Posterior vena cava (tissue), 2 donors: ENCODE results near the gene SKA2. TPM values are rescaled to one million over a fixed set of nuclear protein-coding genes. Genes with fewer than 3 reads are reported as not detected.
"Not testable (repeated sequence)": the region's sequence is repeated elsewhere in the genome, so short reads cannot be mapped to it uniquely, and the experiment has no call there.

Experiments
- DNase-seq: peaks from one replicate; pipeline ENCODE4 v3.0.0-alpha.2; 2020; ENCODE audit warnings: low spot score
- intact Hi-C, 2 donors: fragments of 100-400 bp; cut with DNase I; formaldehyde crosslinking; loops; one replicate each; pipeline versions ENCODE4 v1.14.1 to v1.14.2; 2022 to 2023
- total RNA-seq, 2 donors: library from RNA; stranded (reverse); fragmentation: NEBNext Ultra II Directional; extraction: Animal tissue kit (Norgen Biotek cat#: 25700); gene quantifications; one replicate each; pipeline ENCODE4 v1.2.1, GENCODE V29; 2021
- donor health status: DM: yes; HTN: yes; CAD: no.
- donor health status: DM: yes; HTN: yes; CAD: no.

The SKA2 gene
- total RNA-seq, 2 donors from 2014 or later: 28.9 to 33.4 TPM

DNA sequence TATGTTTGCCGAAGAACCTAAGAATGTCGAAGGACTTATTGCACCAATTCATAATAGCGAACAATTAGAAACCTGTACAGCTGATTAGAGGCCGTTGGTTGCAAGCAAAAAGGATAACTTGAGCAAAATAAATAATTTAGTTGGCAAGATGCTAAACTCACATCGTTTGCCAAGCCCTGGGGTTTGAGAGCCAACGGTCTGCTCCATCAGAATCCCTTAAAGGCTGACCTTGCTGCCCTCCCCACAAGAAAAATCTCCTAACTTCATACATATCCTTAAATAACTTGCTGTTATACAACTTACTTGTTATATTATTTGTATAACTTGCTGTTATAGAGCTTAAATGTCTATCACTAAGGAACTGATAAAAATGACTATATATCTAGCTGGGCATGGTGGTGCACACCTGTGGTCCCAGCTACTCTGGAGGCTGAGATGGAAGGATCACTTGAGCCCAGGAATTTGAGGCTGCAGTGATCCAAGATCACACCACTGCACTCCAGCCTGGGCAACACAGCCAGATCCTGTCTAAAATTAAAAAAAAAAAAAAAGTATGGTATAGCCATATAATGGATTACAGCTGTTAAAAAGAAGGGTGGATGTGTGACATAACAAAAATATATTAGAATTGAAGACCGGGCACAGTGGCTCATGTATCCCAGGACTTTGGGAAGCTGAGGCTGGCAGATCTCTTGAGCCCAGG, 46.4 kb downstream of the SKA2 start:
- DNase-seq: no peak
- intact Hi-C loops: no loop called here

- intact Hi-C loops: no loop called here
- DNase-seq: no peak
Observed at GRCh38 chr17:59107306-59107670, 47.7 kb downstream of the SKA2 start.

GRCh38 chr17:59106463-59107305, 48.3 kb downstream of the SKA2 start, which contains the start of gene TRIM37:
TSS of gene TRIM37 (minus strand) at chr17:59106880. CDS start at chr17:59106461, 419 bp downstream.
- intact Hi-C loops: no loop called here

DNA sequence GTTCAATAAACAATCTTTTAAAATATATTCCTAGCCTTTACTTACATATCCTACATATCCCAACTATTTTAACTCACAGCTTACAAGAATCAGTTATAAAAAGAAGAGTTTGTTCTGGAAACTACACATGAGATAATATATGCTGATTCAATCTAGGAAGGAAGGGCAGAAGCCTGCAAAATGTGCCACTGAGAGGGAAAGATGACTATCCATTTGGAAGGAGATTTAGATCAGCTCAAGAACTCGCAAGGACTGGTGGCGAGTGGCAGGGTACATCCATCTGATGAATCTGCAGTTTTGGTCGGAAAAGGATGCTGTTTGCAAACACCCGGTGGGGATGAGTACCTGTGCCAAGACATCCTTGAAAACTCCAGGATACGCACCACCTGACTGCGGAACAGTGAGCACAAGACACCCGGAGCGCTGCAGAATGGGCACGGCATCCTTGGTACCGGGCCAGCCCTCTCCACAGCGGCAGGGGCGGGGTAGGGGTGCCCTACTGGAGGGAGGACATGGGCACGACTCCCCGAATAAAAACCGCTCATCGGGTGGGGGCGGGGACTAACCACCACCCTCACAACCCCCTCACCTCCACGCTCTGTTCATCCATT, 49.0 kb downstream of the SKA2 start:
- intact Hi-C loops: no loop called here
- peak; percentile 89 for DNase-seq

More at GRCh38 chr17:59106463-59107305, 48.3 kb downstream of the SKA2 start, which contains the start of gene TRIM37:
- peak; percentile 100 for DNase-seq

DNA sequence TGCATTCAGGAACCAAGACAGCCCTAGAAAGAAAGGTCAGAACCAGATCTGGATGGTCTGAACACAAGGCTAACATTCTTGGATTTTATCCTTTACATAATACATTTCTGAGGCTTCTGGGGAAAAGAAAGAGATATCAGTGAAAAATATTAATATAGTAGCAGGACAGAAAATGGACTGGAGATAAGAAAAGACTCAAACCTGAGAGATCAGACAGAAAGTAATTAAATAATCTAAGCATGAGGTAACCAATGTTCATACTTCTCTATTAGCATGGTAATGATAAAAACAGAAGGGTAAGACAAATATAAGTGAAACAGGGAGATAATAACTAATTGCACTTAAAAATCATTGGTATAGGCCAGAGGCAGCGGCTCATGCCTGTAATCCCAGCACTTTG, 53.8 kb downstream of the SKA2 start:
- DNase-seq: no peak
- intact Hi-C loops: no loop called here

GRCh38 chr17:59097876-59098275, 57.1 kb downstream of the SKA2 start:
- intact Hi-C loops: no loop called here
- DNase-seq: no peak

- DNase-seq: no peak
- intact Hi-C loops: no loop called here
Observed at GRCh38 chr17:59094861-59095530, 60.0 kb downstream of the SKA2 start.

DNA sequence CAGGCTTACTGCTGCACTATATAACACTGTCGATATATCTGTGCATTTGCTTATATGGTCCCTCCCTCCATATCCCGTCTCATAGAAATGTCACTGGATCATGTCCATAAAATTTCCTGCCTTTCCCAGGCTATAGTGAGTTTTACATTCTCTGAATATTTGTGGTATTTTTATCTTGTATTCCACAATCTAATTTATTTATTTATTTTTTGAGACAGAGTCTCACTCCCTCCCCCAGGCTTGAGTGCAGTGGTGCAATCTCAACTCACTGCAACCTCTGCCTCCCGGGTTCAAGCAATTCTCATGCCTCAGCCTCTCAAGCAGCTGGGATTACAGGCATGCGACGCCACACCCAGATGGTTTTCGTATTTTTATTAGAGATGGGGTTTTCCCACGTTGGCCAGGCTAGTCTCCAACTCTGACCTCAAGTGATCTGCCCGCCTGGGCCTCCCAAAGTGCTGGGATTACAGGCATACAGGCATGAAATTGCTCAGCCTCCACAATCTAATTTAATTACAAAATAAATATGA, 61.2 kb downstream of the SKA2 start:
- intact Hi-C loops: no loop called here
- DNase-seq: peak; percentile 84

- intact Hi-C loops: no loop called here
- no peak for DNase-seq
Observed at GRCh38 chr17:59093145-59093701, 61.8 kb downstream of the SKA2 start.

GRCh38 chr17:59090593-59090992, 64.4 kb downstream of the SKA2 start:
- intact Hi-C loops, DNase-seq: not testable (repeated sequence)

DNA sequence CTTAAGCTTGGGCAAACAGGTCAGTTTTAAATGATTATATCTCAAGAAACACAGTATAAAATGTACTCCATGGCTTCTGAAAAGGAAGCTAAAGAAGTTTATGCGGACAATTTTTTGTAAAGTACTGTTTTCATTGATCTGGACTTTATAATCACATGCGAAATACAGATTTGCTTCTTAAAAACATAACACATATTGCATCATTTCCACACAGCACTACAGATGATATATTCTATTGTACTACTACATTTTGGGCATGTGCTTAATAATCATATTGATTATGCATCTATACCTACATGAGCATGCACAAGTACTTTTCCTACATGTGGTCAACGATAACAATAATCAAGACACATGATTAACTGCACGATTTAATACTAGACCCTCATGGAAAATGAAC, 70.8 kb downstream of the SKA2 start:
- intact Hi-C loops: no loop called here
- DNase-seq: no peak

DNA sequence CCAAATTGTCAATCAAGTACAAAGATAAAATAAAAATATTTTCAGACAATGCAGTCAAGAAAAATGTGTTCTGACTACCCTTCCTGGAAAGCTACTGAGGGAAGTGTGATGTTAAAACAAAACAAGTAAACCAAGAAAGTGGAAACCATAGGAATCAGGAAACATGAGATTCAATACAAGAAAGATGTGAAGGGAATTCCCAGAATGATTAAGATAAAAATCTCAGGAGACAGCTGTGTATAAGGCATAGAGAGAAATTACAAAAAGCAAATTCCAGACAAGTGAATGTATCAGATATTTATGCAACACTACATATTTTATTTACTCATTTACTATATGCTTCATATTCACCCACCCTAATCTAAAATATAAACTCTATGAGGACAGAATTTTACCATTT, 80.5 kb downstream of the SKA2 start:
- no peak for DNase-seq
- intact Hi-C loops: no loop called here

DNA sequence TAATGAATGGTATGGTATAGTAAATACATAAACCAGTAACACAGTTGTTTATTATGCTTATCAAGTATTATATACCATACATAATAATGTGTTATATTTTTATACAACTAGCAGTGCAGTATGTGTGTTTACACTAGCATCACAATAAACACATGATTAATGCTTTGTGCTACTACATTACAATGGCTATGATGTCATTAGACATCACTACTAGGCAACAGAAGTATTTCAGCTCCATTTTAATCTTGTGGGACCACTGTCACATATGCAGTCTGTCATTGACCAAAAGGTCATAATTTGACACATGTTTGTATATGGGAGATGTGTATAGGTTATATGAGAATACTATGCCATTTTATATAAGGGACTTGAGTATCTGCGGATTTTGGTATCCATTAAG, 81.0 kb downstream of the SKA2 start:
- intact Hi-C loops: no loop called here
- DNase-seq: no peak

GRCh38 chr17:59069856-59070255, 85.1 kb downstream of the SKA2 start:
- intact Hi-C loops: no loop called here
- no peak for DNase-seq

DNA sequence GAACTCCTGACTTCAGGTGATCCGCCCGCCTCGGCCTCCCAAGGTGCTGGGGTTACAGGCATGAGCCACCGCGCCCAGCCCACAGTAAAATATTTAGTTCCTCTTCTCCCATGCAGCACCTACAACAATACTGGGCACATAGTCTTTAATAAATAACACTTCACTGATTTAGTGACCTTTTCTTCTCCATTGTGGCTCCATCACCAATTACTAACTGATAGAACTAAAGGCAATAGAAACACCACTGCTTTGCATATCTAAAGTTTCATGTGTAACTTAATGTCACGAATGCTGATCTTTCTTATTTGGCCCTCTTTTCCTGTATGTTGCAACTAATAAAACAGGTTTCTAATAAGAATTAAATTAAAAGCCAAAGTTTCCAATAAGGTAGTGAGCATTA, 87.2 kb downstream of the SKA2 start:
- intact Hi-C loops: no loop called here
- DNase-seq: no peak

GRCh38 chr17:59067340-59067739, 87.6 kb downstream of the SKA2 start:
- intact Hi-C loops: no loop called here
- no peak for DNase-seq

GRCh38 chr17:59062509-59062908, 92.5 kb downstream of the SKA2 start:
- no peak for DNase-seq
- intact Hi-C loops: no loop called here
